Endodermal cell (in vitro differentiated cells): ENCODE measurements around the gene SUCLG2. TPM values are rescaled to one million over a fixed set of nuclear protein-coding genes. Genes with fewer than 3 reads are reported as not detected.

Experiments used
- DNase-seq: peaks from one replicate; pipeline ENCODE4 v3.0.0-alpha.2; 2017
- H3K27ac ChIP-seq: 2 replicates; pipeline ENCODE4 v1.5.1; 2013; ENCODE audit warnings: mild to moderate bottlenecking, low read depth, low read length, moderate library complexity
- H3K27me3 ChIP-seq: 2 replicates; pipeline ENCODE4 v1.6.1; 2013; ENCODE audit warnings: mild to moderate bottlenecking, low read length, moderate library complexity; ENCODE audit not compliant: insufficient read depth, control insufficient read depth, poor library complexity, severe bottlenecking
- H3K36me3 ChIP-seq: 2 replicates; pipeline ENCODE4 v1.7.0; 2013; ENCODE audit warnings: mild to moderate bottlenecking, low read length, moderate library complexity; ENCODE audit not compliant: control insufficient read depth, insufficient read depth
- H3K4me1 ChIP-seq: one replicate; pipeline ENCODE4 v1.7.0; 2013; ENCODE audit warnings: low read length; ENCODE audit not compliant: control insufficient read depth, insufficient read depth
- H3K4me3 ChIP-seq: 2 replicates; pipeline ENCODE4 v1.5.1; 2013; ENCODE audit warnings: mild to moderate bottlenecking, low read length, moderate library complexity
- H3K9ac ChIP-seq: 2 replicates; pipeline ENCODE4 v1.6.1; 2013; ENCODE audit warnings: mild to moderate bottlenecking, low read length, moderate library complexity; ENCODE audit not compliant: poor library complexity, severe bottlenecking; ENCODE audit errors: extremely low read depth
- H3K9me3 ChIP-seq: 2 replicates; pipeline ENCODE4 v1.6.1; 2013; ENCODE audit warnings: mild to moderate bottlenecking, low read length, moderate library complexity; ENCODE audit not compliant: control insufficient read depth
- H3K27ac Mint-ChIP-seq: 2 replicates; pipeline ENCODE4 v1.8.0; 2020; ENCODE audit warnings: mixed read lengths
- H3K27me3 Mint-ChIP-seq: 2 replicates; pipeline ENCODE4 v1.8.0; 2021; ENCODE audit warnings: mild to moderate bottlenecking, mixed read lengths; ENCODE audit not compliant: insufficient read depth
- H3K36me3 Mint-ChIP-seq: 2 replicates; pipeline ENCODE4 v1.8.0; 2020; ENCODE audit warnings: low read depth, mixed read lengths
- H3K4me1 Mint-ChIP-seq: 2 replicates; pipeline ENCODE4 v1.8.0; 2020; ENCODE audit warnings: mixed read lengths
- H3K4me3 Mint-ChIP-seq: 2 replicates; pipeline ENCODE4 v1.8.0; 2020; ENCODE audit warnings: mild to moderate bottlenecking, moderate library complexity, mixed read lengths
- H3K9me3 Mint-ChIP-seq: 2 replicates; pipeline ENCODE4 v1.8.0; 2020; ENCODE audit warnings: mild to moderate bottlenecking, mixed read lengths
- CTCF ChIP-seq: fragments of 200-600 bp; sonication (generic); conservative IDR thresholded peaks from 2 replicates; pipeline ENCODE4 v1.5.0; 2021; ENCODE audit warnings: antibody characterized with exemption, mild to moderate bottlenecking
- WGBS, 2 experiments: methylation state at CpG; one replicate each; pipeline versions ENCODE4 v1.1.5 to v1.1.7; 2013; ENCODE audit warnings: missing lambda C conversion rate in 2 of 2, mixed read lengths in 1 of 2; ENCODE audit not compliant: insufficient coverage in 1 of 2, insufficient read length in 1 of 2; 5-methylcytosine and 5-hydroxymethylcytosine counted together
- total RNA-seq, 2 donors: library from RNA; stranded (reverse); fragmentation: NEBNext Ultra II Directional in 1 of 2; extraction: Animal tissue kit (Norgen Biotek cat#: 25700) in 1 of 2; gene quantifications; 2 replicates in 1 of 2; 3 replicates in 1 of 2; pipeline ENCODE4 v1.2.1, GENCODE V29; 2021

The SUCLG2 gene
- total RNA-seq, 2 donors from 2014 or later, result 42.4 to 57.3 TPM

GRCh38 chr3:67495751-67496150 is 158.7 kb downstream of the SUCLG2 start:
- H3K27ac Mint-ChIP-seq, result no peak overlapping the region
- 100% methylated on average over 1 of the region's 1 CpG for WGBS, 2 experiments

GRCh38 chr3:67493808-67494207 is 160.6 kb downstream of the SUCLG2 start:
- TF ChIP-seq CTCF, result no peak
- Histone ChIP-seq H3K27me3 (no peaks in the 10 kb centered on the region), H3K9ac (no peak overlapping the region), H3K36me3 (no peaks in the 10 kb centered on the region), H3K4me3 (no peak overlapping the region), H3K9me3 (no peaks in the 10 kb centered on the region), H3K4me1 (no peaks in the 10 kb centered on the region), H3K27ac (no peak overlapping the region)
- Mint-ChIP-seq H3K36me3 (peaks cover 24% of the 10 kb centered on the region), H3K27ac (no peak overlapping the region), H3K4me1 (peaks cover 8% of the 10 kb centered on the region), H3K27me3 (no peaks in the 10 kb centered on the region), H3K9me3 (no peaks in the 10 kb centered on the region), H3K4me3 (no peak overlapping the region)
- DNase-seq, result no peak
- WGBS, 2 experiments, result 92 to 97% methylated on average over 2 to 3 of the region's 3 CpGs

More at GRCh38 chr3:67495751-67496150, 158.7 kb downstream of the SUCLG2 start:
- H3K4me3 ChIP-seq, result no peak overlapping the region
- TF ChIP-seq CTCF, result no peak
- H3K9ac ChIP-seq, result no peak overlapping the region
- no peaks in the 10 kb centered on the region for H3K9me3 ChIP-seq
- peaks cover 24% of the 10 kb centered on the region for H3K36me3 Mint-ChIP-seq
- no peak for DNase-seq
- H3K4me1 ChIP-seq, result no peaks in the 10 kb centered on the region
- H3K36me3 ChIP-seq, result no peaks in the 10 kb centered on the region
- no peak overlapping the region for H3K27ac ChIP-seq
- H3K9me3 Mint-ChIP-seq, result no peaks in the 10 kb centered on the region
- no peak overlapping the region for H3K4me3 Mint-ChIP-seq
- H3K27me3 ChIP-seq, result no peaks in the 10 kb centered on the region
- peaks cover 10% of the 10 kb centered on the region for H3K4me1 Mint-ChIP-seq
- H3K27me3 Mint-ChIP-seq, result no peaks in the 10 kb centered on the region

- Histone ChIP-seq H3K27ac (no peak overlapping the region), H3K9ac (no peak overlapping the region), H3K4me1 (no peaks in the 10 kb centered on the region), H3K27me3 (no peaks in the 10 kb centered on the region), H3K9me3 (no peaks in the 10 kb centered on the region), H3K4me3 (no peak overlapping the region), H3K36me3 (no peaks in the 10 kb centered on the region)
- TF ChIP-seq CTCF, result no peak
- peaks cover 8% of the 10 kb centered on the region for H3K4me1 Mint-ChIP-seq
- DNase-seq, result no peak
- H3K27ac Mint-ChIP-seq, result no peak overlapping the region
- H3K27me3 Mint-ChIP-seq, result no peaks in the 10 kb centered on the region
- no peak overlapping the region for H3K4me3 Mint-ChIP-seq
- H3K36me3 Mint-ChIP-seq, result peaks cover 20% of the 10 kb centered on the region
- 83 to 100% methylated on average over 1 of the region's 1 CpG for WGBS, 2 experiments
- H3K9me3 Mint-ChIP-seq, result no peaks in the 10 kb centered on the region
These were observed 163.8 kb downstream of the SUCLG2 start for GRCh38 chr3:67490658-67491057.
